ENCODE results near the gene PWP1.
"Not testable (repeated sequence)": the region's sequence is repeated elsewhere in the genome, so short reads cannot be mapped to it uniquely, and the experiment has no call there.

GRCh38 chr12:107727327-107727726 is 41.7 kb downstream of the PWP1 start:
- not testable (repeated sequence) for TF ChIP-seq EZH2 (IDR thresholded peaks at IDR 0.05; ENCODE audit: borderline replicate concordance, low read depth, low read length, poor library complexity, severe bottlenecking); CTCF (conservative IDR thresholded peaks at IDR 0.05; ENCODE audit: low read depth, low read length)
